ENCODE results near the gene ATF7IP2.

DNA sequence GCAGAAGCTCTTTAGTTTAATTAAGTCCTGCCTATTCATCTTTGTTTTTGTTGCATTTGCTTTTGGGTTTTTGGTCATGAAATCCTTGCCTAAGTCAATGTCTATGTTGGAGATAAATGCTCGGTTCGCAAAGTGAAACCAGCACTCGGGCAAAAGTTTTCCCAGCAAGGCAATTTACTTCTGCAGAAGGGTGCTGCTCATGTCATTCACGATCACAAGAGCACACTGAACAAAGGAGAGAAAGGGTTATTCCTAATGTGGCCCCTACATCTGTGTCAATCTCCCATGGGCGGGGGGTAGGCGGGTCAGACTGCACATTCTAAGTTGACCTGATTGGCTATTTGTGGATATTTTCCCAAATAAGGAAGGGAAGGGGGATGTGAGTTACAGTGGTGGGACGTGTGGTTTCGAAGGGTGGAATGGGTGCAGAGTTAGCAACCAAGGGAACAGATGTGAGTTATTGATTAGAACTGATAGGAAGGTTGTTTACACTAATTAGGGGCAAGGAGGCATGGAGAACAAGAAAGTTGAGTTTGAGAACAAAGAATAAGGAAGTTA is 23.0 kb downstream of the ATF7IP2 start:
- TF ChIP-seq POLR2A (IDR thresholded peaks at IDR 0.05) (no peak), CTCF (IDR thresholded peaks at IDR 0.05) (no peak)

Data from adrenal gland (tissue), 5 donors.